PC-9 (cell line): ENCODE results near the gene GARNL3. TPM values are rescaled to one million over a fixed set of nuclear protein-coding genes. Genes with fewer than 3 reads are reported as not detected.

Source experiments
- BruUV-seq: library from RNA; stranded (reverse); fragments of 400-500 nt; replicated peaks from 2 replicates; lab custom pipeline; 2021; lab: Mats Ljungman, UMichigan
- CTCF ChIA-PET: fragments of 300-600 bp; sonication (Branson Sonifier 250); formaldehyde crosslinking; loops from one replicate; lab custom pipeline; 2022; ENCODE audit warnings: antibody characterized with exemption; lab: Charles Lee
- POLR2A ChIA-PET: fragments of 300-600 bp; sonication (Branson Sonifier 250); formaldehyde crosslinking; loops from one replicate; lab custom pipeline; 2022; ENCODE audit warnings: antibody characterized with exemption; ENCODE audit not compliant: unreplicated experiment; lab: Charles Lee
- DNase-seq, 2 experiments: peaks; one replicate each; pipeline versions ENCODE4 v3.0.0 to v3.0.0-alpha.2; 2015 to 2022; ENCODE audit warnings: mixed read lengths in 1 of 2
- H2AFZ ChIP-seq: fragments of 200-600 bp; sonication (generic); 2 replicates; pipeline ENCODE4 v1.8.1; 2017; ENCODE audit warnings: antibody characterized with exemption
- H3F3A ChIP-seq: fragments of 200-600 bp; sonication (generic); 2 replicates; pipeline ENCODE4 v1.8.1; 2017; ENCODE audit warnings: antibody characterized with exemption, mild to moderate bottlenecking, low read depth; ENCODE audit not compliant: insufficient read depth
- H3K27ac ChIP-seq: fragments of 200-600 bp; sonication (generic); 2 replicates; pipeline ENCODE4 v1.6.1; 2016; ENCODE audit warnings: mixed run types
- H3K27me3 ChIP-seq: fragments of 200-600 bp; sonication (generic); 2 replicates; pipeline ENCODE4 v1.6.1; 2016; ENCODE audit warnings: low read depth, mixed run types; ENCODE audit not compliant: insufficient read depth
- H3K36me3 ChIP-seq: fragments of 200-600 bp; sonication (generic); 2 replicates; pipeline ENCODE4 v1.6.1; 2016; ENCODE audit warnings: low read depth, mixed run types
- H3K4me1 ChIP-seq: fragments of 200-600 bp; sonication (generic); replicated peaks from 2 replicates; pipeline ENCODE4 v1.6.1; 2016; ENCODE audit warnings: mixed run types; ENCODE audit not compliant: insufficient read depth
- H3K4me2 ChIP-seq: fragments of 200-600 bp; sonication (generic); 2 replicates; pipeline ENCODE4 v1.6.1; 2017; ENCODE audit warnings: mixed run types
- H3K4me3 ChIP-seq: fragments of 200-600 bp; sonication (generic); 2 replicates; pipeline ENCODE4 v1.6.1; 2016; ENCODE audit warnings: mixed run types
- H3K79me2 ChIP-seq: fragments of 200-600 bp; sonication (generic); 2 replicates; pipeline ENCODE4 v1.6.1; 2017; ENCODE audit warnings: low read depth, mixed run types
- H3K9me2 ChIP-seq: fragments of 200-600 bp; sonication (generic); 2 replicates; pipeline ENCODE4 v1.8.1; 2017; ENCODE audit warnings: mild to moderate bottlenecking; ENCODE audit not compliant: insufficient read depth
- H3K9me3 ChIP-seq: fragments of 200-600 bp; sonication (generic); 2 replicates; pipeline ENCODE4 v1.8.1; 2016; ENCODE audit warnings: low read depth; ENCODE audit not compliant: insufficient read depth
- H4K20me1 ChIP-seq: fragments of 200-600 bp; sonication (generic); 2 replicates; pipeline ENCODE4 v1.8.1; 2017; ENCODE audit not compliant: insufficient read depth
- CTCF ChIP-seq: fragments of 200-600 bp; sonication (generic); conservative IDR thresholded peaks from 2 replicates; pipeline ENCODE4 v1.6.1; 2017; ENCODE audit warnings: mixed run types, antibody characterized with exemption, mild to moderate bottlenecking, moderate library complexity
- EZH2 ChIP-seq: fragments of 200-600 bp; sonication (generic); IDR thresholded peaks from 2 replicates; pipeline ENCODE4 v1.8.0; 2017; ENCODE audit warnings: antibody characterized with exemption, low read depth
- intact Hi-C: fragments of 100-400 bp; cut with micrococcal nuclease; formaldehyde crosslinking; loops from one replicate; pipeline ENCODE4 v1.10.0; 2022; ENCODE audit not compliant: unreplicated experiment
- total RNA-seq: library from RNA; stranded (reverse); gene quantifications from 2 replicates; pipeline ENCODE4 v1.2.3, GENCODE V29; 2021

Gene GARNL3
- total RNA-seq, 1 experiment from 2014 or later = 10.8 TPM

DNA sequence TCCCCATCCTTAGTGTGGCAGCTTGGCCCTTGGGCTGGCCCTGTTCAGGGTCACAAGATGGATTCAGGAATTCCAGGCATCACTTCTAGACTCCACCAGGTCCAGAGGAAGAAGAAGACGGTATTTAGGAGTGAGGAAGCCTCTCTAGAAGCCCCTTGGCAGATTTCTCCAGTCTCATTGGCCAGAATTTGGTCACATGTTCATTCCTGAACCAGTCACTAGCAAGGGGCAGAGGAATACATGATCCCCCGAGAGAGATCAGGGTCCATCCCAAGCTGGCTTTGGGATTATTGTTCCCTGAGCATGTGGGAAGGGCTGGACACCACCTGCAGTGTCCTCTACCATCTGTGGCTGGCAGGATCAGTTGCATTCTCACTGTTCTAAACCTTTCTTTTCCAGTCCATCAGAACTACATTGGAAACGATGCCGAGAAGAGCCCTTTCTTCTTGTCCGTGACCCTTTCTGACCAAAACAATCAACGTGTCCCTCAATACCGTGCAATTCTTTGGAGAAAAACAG is 48.5 kb downstream of the GARNL3 start:
- Histone ChIP-seq H4K20me1 (no peaks in the 10 kb centered on the region), H3K4me1 (peaks cover 30% of the 10 kb centered on the region), H3K27me3 (no peaks in the 10 kb centered on the region), H3K4me3 (no peak overlapping the region), H3K79me2 (no peaks in the 10 kb centered on the region), H3F3A (peaks cover 20% of the 10 kb centered on the region), H3K4me2 (no peak overlapping the region), H3K9me3 (no peaks in the 10 kb centered on the region), H2AFZ (no peak overlapping the region), H3K9me2 (no peaks in the 10 kb centered on the region), H3K36me3 (no peaks in the 10 kb centered on the region), H3K27ac (no peak overlapping the region)
- BruUV-seq = no TSS peak
- DNase-seq = no peak
- ChIA-PET CTCF (no interaction called here), POLR2A (no interaction called here)
- intact Hi-C loops = no loop called here
- no peak for TF ChIP-seq EZH2
- no peak for TF ChIP-seq CTCF

GRCh38 chr9:127314911-127315310 is 50.3 kb downstream of the GARNL3 start:
- intact Hi-C loops = no loop called here
- ChIA-PET POLR2A (interaction anchor here (0.7 kb wide), 1 partner anchor 35 kb away, joined by 6 read pairs; no protein-coding TSS in a partner anchor), CTCF (interaction anchor here (0.7 kb wide), 1 partner anchor 8 kb away, joined by 3 read pairs; no protein-coding TSS in a partner anchor)

GRCh38 chr9:127316586-127317323 is 52.2 kb downstream of the GARNL3 start:
- CTCF ChIA-PET = interaction anchor here (0.7 kb wide), 1 partner anchor 21 kb away, joined by 4 read pairs; no protein-coding TSS in a partner anchor
- no peak for DNase-seq

More at GRCh38 chr9:127314911-127315310, 50.3 kb downstream of the GARNL3 start:
- H3K27me3 ChIP-seq = no peaks in the 10 kb centered on the region
- H3K4me3 ChIP-seq = no peak overlapping the region
- TF ChIP-seq CTCF = no peak
- no peak for TF ChIP-seq EZH2
- H3K4me1 ChIP-seq = peaks cover 17% of the 10 kb centered on the region
- no peak for DNase-seq
- no peaks in the 10 kb centered on the region for H3K9me2 ChIP-seq
- H4K20me1 ChIP-seq = no peaks in the 10 kb centered on the region
- peaks cover 20% of the 10 kb centered on the region for H3F3A ChIP-seq
- no peak overlapping the region for H3K27ac ChIP-seq
- H3K9me3 ChIP-seq = no peaks in the 10 kb centered on the region
- no peaks in the 10 kb centered on the region for H3K36me3 ChIP-seq
- no TSS peak for BruUV-seq
- no peaks in the 10 kb centered on the region for H3K79me2 ChIP-seq
- no peak overlapping the region for H3K4me2 ChIP-seq
- H2AFZ ChIP-seq = no peak overlapping the region

More at GRCh38 chr9:127316586-127317323, 52.2 kb downstream of the GARNL3 start:
- no peak for TF ChIP-seq EZH2
- TF ChIP-seq CTCF = no peak
- H3K4me3 ChIP-seq = no peak overlapping the region
- H3F3A ChIP-seq = peaks cover 10% of the 10 kb centered on the region; the same call in 1 of the 2 replicates
- no TSS peak for BruUV-seq
- no peaks in the 10 kb centered on the region for H3K9me2 ChIP-seq
- H3K4me1 ChIP-seq = peaks cover 6% of the 10 kb centered on the region
- no peaks in the 10 kb centered on the region for H3K9me3 ChIP-seq
- no peak overlapping the region for H3K27ac ChIP-seq
- H3K4me2 ChIP-seq = no peak overlapping the region
- H4K20me1 ChIP-seq = no peaks in the 10 kb centered on the region; the same call in 1 of the 2 replicates
- no peaks in the 10 kb centered on the region for H3K36me3 ChIP-seq
- no peak overlapping the region for H2AFZ ChIP-seq
- H3K27me3 ChIP-seq = no peaks in the 10 kb centered on the region
- intact Hi-C loops = no loop called here
- H3K79me2 ChIP-seq = no peaks in the 10 kb centered on the region
- POLR2A ChIA-PET = no interaction called here
